ENCODE data around the gene FNBP1. TPM values are rescaled to one million over a fixed set of nuclear protein-coding genes. Genes with fewer than 3 reads are reported as not detected.

FNBP1 gene
- total RNA-seq, 1 donor from 2014 or later: 20.5 TPM

DNA sequence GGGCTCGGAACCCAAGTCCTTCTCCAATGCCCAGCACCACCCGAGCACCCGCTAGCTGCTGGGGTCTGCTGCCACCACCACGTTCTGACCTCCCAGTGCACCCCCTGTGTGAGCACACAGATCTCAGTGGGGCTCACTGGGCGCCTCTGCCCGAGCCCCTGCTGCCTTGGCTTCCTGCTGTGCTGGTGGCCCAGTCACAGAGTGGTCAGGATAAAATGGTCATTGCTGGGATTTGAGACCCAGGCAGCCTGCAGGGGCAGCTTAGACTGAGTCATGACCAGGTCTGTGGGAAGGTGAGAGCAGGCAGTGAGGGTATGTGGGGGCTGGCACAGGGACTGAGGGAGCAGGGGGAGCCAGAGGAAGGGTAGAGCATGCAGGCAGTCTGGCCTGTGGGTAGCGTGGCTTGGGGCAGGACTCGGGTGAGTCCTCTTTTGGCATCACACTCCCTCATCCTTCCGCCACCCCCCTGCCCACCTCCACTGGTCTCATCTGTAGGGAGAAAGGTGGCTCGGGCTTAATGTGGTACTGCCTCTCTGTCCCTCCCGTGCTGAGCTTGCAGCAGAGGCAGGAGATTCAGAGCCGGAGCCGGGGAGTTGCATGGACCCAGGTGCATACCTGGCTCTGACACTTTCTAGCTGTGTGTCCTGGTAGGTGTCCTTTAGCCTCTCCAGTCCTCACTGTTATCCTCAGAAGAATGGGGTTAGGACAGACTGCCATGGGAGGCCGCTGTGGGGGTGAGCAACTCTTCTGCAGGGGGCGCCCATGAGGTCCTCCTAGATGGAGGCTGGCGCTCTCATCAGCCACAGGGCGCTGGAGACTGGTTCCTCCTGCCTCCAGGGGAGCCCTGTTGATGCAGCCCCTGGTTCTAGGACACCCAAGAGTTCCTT lies 175.6 kb downstream of the FNBP1 start:
- TF ChIP-seq, protein P1, sequence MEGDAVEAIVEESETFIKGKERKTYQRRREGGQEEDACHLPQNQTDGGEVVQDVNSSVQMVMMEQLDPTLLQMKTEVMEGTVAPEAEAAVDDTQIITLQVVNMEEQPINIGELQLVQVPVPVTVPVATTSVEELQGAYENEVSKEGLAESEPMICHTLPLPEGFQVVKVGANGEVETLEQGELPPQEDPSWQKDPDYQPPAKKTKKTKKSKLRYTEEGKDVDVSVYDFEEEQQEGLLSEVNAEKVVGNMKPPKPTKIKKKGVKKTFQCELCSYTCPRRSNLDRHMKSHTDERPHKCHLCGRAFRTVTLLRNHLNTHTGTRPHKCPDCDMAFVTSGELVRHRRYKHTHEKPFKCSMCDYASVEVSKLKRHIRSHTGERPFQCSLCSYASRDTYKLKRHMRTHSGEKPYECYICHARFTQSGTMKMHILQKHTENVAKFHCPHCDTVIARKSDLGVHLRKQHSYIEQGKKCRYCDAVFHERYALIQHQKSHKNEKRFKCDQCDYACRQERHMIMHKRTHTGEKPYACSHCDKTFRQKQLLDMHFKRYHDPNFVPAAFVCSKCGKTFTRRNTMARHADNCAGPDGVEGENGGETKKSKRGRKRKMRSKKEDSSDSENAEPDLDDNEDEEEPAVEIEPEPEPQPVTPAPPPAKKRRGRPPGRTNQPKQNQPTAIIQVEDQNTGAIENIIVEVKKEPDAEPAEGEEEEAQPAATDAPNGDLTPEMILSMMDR (IDR thresholded peaks at IDR 0.05; ENCODE audit: borderline replicate concordance): no peak
- Histone ChIP-seq H3K27ac (replicated peaks) (no peak overlapping the region), H3K27me3 (ENCODE audit: low read depth) (no peaks in the 10 kb centered on the region), H3K9me3 (replicated peaks) (no peaks in the 10 kb centered on the region), H3K36me3 (peaks cover 46% of the 10 kb centered on the region), H3K4me1 (peaks cover 6% of the 10 kb centered on the region), H3K4me3 (no peak overlapping the region)
- intact Hi-C loops (cut with micrococcal nuclease): no loop called here
- DNase-seq: no peak

DNA sequence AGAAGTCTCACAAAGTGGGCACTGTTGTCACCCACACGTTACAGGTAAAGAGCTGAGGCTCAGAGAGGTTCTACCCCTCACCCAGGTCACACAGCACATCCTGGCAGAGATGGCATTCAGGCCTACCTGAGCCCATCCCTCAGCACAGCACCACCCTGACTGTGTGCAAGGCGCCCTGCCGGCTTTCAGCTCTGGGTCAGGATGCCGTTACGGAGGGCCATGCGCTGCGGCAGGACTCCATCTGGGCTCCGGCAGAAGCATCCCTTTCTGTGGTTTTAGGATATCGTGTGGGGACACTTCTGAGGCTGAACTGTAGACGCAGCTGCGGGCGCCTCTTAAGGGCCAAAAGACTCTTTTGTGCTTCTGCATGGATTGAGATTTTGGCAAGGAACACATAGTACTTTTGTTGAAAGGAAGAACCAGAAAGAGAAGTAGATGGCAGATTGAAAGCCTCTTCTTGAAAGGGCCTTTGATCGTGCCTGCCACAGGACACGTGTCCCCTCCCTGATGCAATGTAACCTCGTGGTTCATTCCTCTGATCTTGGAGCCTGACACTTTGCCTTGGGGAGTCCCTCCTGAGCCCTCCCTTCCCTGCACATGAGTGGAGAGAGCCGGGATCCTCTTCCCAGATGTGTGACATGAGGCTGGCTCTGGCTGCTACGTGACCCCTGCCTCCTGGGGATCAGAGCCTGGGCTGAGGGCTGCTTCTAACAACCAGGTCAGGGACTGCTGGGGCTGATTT lies 176.4 kb downstream of the FNBP1 start:
- no peak overlapping the region for H3K27ac ChIP-seq (replicated peaks)
- no peak for DNase-seq
- H3K4me3 ChIP-seq: no peak overlapping the region
- no peaks in the 10 kb centered on the region for H3K9me3 ChIP-seq (replicated peaks)
- peaks cover 6% of the 10 kb centered on the region for H3K4me1 ChIP-seq
- TF ChIP-seq, protein P1 (IDR thresholded peaks at IDR 0.05; ENCODE audit: borderline replicate concordance): no peak
- no peaks in the 10 kb centered on the region for H3K27me3 ChIP-seq (ENCODE audit: low read depth)
- intact Hi-C loops (cut with micrococcal nuclease): no loop called here
- H3K36me3 ChIP-seq: peaks cover 53% of the 10 kb centered on the region

DNA sequence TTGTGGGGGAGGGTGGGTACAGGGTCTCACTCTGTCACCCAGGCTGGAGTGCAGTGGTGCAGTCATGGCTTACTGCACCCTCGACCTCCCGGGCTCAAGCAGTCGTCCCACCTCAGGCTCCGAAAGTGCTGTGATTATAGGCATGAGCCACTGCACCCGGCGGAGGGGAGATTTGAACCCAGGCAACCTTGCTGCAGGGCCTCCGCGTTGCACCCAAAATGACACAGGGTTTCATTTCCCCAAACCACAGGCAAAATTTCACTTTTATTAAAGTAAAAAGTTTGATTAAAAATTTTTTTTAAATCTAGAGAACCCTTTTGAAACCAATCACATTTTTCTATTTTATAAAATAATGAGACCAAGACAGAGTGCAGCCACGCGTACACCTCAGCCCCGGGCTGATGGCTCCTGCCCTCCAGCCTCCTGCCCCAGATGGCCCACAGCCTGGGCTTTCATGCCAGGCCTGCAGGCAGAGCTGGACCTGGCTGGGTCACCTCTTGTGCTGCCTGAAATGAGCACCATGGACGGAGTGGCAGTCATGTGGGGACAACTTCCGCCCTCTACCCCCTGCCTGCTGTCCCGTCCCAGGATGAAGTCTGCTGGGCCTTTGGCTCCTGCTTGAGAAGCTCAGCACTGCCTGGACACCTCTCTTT lies 177.2 kb downstream of the FNBP1 start:
- no peak for DNase-seq
- TF ChIP-seq, protein P1 (IDR thresholded peaks at IDR 0.05; ENCODE audit: borderline replicate concordance): no peak
- no peaks in the 10 kb centered on the region for H3K27me3 ChIP-seq (ENCODE audit: low read depth)
- H3K27ac ChIP-seq (replicated peaks): no peak overlapping the region
- H3K4me3 ChIP-seq: no peak overlapping the region
- H3K4me1 ChIP-seq: peaks cover 6% of the 10 kb centered on the region
- no peaks in the 10 kb centered on the region for H3K9me3 ChIP-seq (replicated peaks)
- peaks cover 60% of the 10 kb centered on the region for H3K36me3 ChIP-seq
- intact Hi-C loops (cut with micrococcal nuclease): no loop called here

DNA sequence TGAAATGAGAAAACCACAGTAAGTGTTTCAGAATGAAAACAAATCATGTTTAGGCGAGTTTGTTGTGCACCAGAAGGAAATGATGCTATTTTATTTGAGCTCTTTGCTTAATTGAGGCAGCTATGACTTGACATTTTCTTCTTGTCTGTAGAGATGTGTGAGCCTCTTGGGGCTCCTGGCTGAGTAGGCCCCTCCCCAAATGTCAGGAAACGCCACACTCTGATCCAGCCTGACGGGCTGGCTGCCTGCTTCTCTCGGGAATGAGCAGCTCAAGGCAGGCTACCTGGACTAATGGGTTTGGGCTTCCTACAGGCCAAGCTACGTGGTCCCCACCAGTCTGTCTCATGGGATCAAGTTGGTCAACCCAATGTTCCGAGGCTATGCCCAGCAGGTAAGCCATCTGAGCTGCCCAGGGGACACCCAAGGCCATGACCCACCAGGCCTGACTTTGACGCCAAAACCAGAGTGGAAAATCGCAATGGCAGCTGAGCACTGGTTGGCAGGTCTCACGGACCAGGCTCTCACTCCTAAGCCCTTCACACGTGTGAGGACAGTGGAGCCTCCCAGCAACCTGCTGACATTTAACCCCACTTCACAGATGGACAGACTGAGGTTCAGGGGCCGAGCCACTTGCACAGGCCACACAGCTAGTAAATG lies 177.9 kb downstream of the FNBP1 start:
- TF ChIP-seq, protein P1 (IDR thresholded peaks at IDR 0.05; ENCODE audit: borderline replicate concordance): no peak
- Histone ChIP-seq H3K27ac (replicated peaks) (no peak overlapping the region), H3K36me3 (peaks cover 67% of the 10 kb centered on the region), H3K27me3 (ENCODE audit: low read depth) (no peaks in the 10 kb centered on the region), H3K4me1 (peaks cover 6% of the 10 kb centered on the region), H3K4me3 (no peak overlapping the region), H3K9me3 (replicated peaks) (no peaks in the 10 kb centered on the region)
- DNase-seq: no peak
- intact Hi-C loops (cut with micrococcal nuclease): no loop called here
